Measurements from ENCODE around the gene WDFY4. TPM values are rescaled to one million over a fixed set of nuclear protein-coding genes. Genes with fewer than 3 reads are reported as not detected.
A peak's percentile ranks its signal among the peaks of the same experiment; 100 is the strongest.

WDFY4 gene
- total RNA-seq, 2 donors from 2014 or later, result not detected

- 93 to 94% methylated on average over 6 of the region's 6 CpGs for WGBS, 2 experiments (ENCODE audit: insufficient coverage in 1 of 2, insufficient read length in 1 of 2)
Observed at GRCh38 chr10:48684463-48684791, 246 bp upstream of the WDFY4 start.

GRCh38 chr10:48685731-48686130, 1.1 kb downstream of the WDFY4 start:
- Histone ChIP-seq H3K27ac (ENCODE audit: low read depth, low read length) (no peak overlapping the region), H3K9ac (ENCODE audit: extremely low read depth, low read length, poor library complexity, severe bottlenecking) (no peak overlapping the region), H3K4me1 (ENCODE audit: control insufficient read depth, insufficient read depth, low read length) (no peaks in the 10 kb centered on the region), H3K27me3 (ENCODE audit: control insufficient read depth, insufficient read depth, low read length, poor library complexity, severe bottlenecking) (no peaks in the 10 kb centered on the region), H3K9me3 (ENCODE audit: control insufficient read depth, low read length) (no peaks in the 10 kb centered on the region), H3K36me3 (ENCODE audit: control insufficient read depth, insufficient read depth, low read length) (no peaks in the 10 kb centered on the region), H3K4me3 (ENCODE audit: low read length) (no peak overlapping the region)
- peaks cover 3% of the 10 kb centered on the region for H3K9me3 Mint-ChIP-seq
- no peak overlapping the region for H3K27ac Mint-ChIP-seq
- DNase-seq, result no peak
- H3K36me3 Mint-ChIP-seq (ENCODE audit: low read depth), result no peaks in the 10 kb centered on the region
- no peaks in the 10 kb centered on the region for H3K4me1 Mint-ChIP-seq
- H3K4me3 Mint-ChIP-seq, result no peak overlapping the region
- WGBS, 2 experiments (ENCODE audit: insufficient coverage in 1 of 2, insufficient read length in 1 of 2), result 94% methylated on average over 6 of the region's 6 CpGs; no CpG with 5 or more reads in 1 of the 2 experiments
- no peak for TF ChIP-seq CTCF (conservative IDR thresholded peaks at IDR 0.05)
- no peaks in the 10 kb centered on the region for H3K27me3 Mint-ChIP-seq (ENCODE audit: insufficient read depth)

More at GRCh38 chr10:48684463-48684791, 246 bp upstream of the WDFY4 start:
- Histone ChIP-seq H3K4me1 (ENCODE audit: control insufficient read depth, insufficient read depth, low read length) (no peaks in the 10 kb centered on the region), H3K36me3 (ENCODE audit: control insufficient read depth, insufficient read depth, low read length) (no peaks in the 10 kb centered on the region), H3K4me3 (ENCODE audit: low read length) (no peak overlapping the region), H3K27ac (ENCODE audit: low read depth, low read length) (no peak overlapping the region), H3K9ac (ENCODE audit: extremely low read depth, low read length, poor library complexity, severe bottlenecking) (no peak overlapping the region), H3K9me3 (ENCODE audit: control insufficient read depth, low read length) (no peaks in the 10 kb centered on the region), H3K27me3 (ENCODE audit: control insufficient read depth, insufficient read depth, low read length, poor library complexity, severe bottlenecking) (no peaks in the 10 kb centered on the region)
- Mint-ChIP-seq H3K9me3 (peaks cover 7% of the 10 kb centered on the region), H3K36me3 (ENCODE audit: low read depth) (no peaks in the 10 kb centered on the region), H3K27me3 (ENCODE audit: insufficient read depth) (no peaks in the 10 kb centered on the region), H3K4me3 (no peak overlapping the region), H3K27ac (no peak overlapping the region), H3K4me1 (no peaks in the 10 kb centered on the region)
- no peak for TF ChIP-seq CTCF (conservative IDR thresholded peaks at IDR 0.05)
- DNase-seq, result no peak

- peaks cover 3% of the 10 kb centered on the region for H3K27me3 Mint-ChIP-seq (ENCODE audit: insufficient read depth)
- H3K9ac ChIP-seq (ENCODE audit: extremely low read depth, low read length, poor library complexity, severe bottlenecking), result no peak overlapping the region
- no peak overlapping the region for H3K4me3 ChIP-seq (ENCODE audit: low read length)
- no peaks in the 10 kb centered on the region for H3K9me3 Mint-ChIP-seq
- H3K27ac Mint-ChIP-seq, result no peak overlapping the region
- H3K27ac ChIP-seq (ENCODE audit: low read depth, low read length), result no peak overlapping the region
- DNase-seq, result peak; percentile 26
- H3K4me1 Mint-ChIP-seq, result no peaks in the 10 kb centered on the region
- no peak for TF ChIP-seq CTCF (conservative IDR thresholded peaks at IDR 0.05)
- H3K4me1 ChIP-seq (ENCODE audit: control insufficient read depth, insufficient read depth, low read length), result no peaks in the 10 kb centered on the region
- no peaks in the 10 kb centered on the region for H3K27me3 ChIP-seq (ENCODE audit: control insufficient read depth, insufficient read depth, low read length, poor library complexity, severe bottlenecking)
- no peaks in the 10 kb centered on the region for H3K36me3 ChIP-seq (ENCODE audit: control insufficient read depth, insufficient read depth, low read length)
- 90 to 96% methylated on average over 7 to 12 of the region's 12 CpGs for WGBS, 2 experiments (ENCODE audit: insufficient coverage in 1 of 2, insufficient read length in 1 of 2)
- H3K4me3 Mint-ChIP-seq, result no peak overlapping the region
- H3K9me3 ChIP-seq (ENCODE audit: control insufficient read depth, low read length), result no peaks in the 10 kb centered on the region
- no peaks in the 10 kb centered on the region for H3K36me3 Mint-ChIP-seq (ENCODE audit: low read depth)
Observed at GRCh38 chr10:48690791-48691660, 6.4 kb downstream of the WDFY4 start.

Data from endodermal cell (in vitro differentiated cells).